HepG2 (cell line): ENCODE data around the gene SLC13A5. TPM values are rescaled to one million over a fixed set of nuclear protein-coding genes. Genes with fewer than 3 reads are reported as not detected.
A peak's percentile ranks its signal among the peaks of the same experiment; 100 is the strongest.

Experiments used
- HNF4G ChIP-seq, 2 experiments: sonication (generic) in 1 of 2; formaldehyde crosslinking in 1 of 2; IDR thresholded peaks; 2 replicates each; pipeline versions ENCODE4 v1.4.0 to v1.6.1; 2011 to 2020; ENCODE audit warnings: borderline replicate concordance in 2 of 2, low read depth in 2 of 2, mild to moderate bottlenecking in 2 of 2, low read length in 1 of 2, missing genetic modification reagents in 1 of 2, moderate library complexity in 1 of 2
- HNRNPLL ChIP-seq: fragments of 200-400 bp; formaldehyde crosslinking; IDR thresholded peaks from 2 replicates; pipeline ENCODE4 v1.6.1; 2017; ENCODE audit warnings: mild to moderate bottlenecking, low read depth, low read length; ENCODE audit not compliant: poor library complexity, severe bottlenecking
- ISX ChIP-seq: sonication (generic); formaldehyde crosslinking; conservative IDR thresholded peaks from 2 replicates; pipeline ENCODE4 v1.5.0; 2020; ENCODE audit warnings: missing genetic modification reagents
- KDM2A ChIP-seq: sonication (generic); formaldehyde crosslinking; IDR thresholded peaks from 2 replicates; pipeline ENCODE4 v1.4.0; 2020; ENCODE audit warnings: low read depth, missing genetic modification reagents, borderline replicate concordance
- MEIS1 ChIP-seq: sonication (generic); formaldehyde crosslinking; IDR thresholded peaks from 2 replicates; pipeline ENCODE4 v1.9.0; 2021; ENCODE audit warnings: mild to moderate bottlenecking, missing genetic modification reagents, moderate library complexity, borderline replicate concordance
- NFE2L2 ChIP-seq: fragments of 150-350 bp; IDR thresholded peaks from 2 replicates; pipeline ENCODE4 v1.6.1; 2014; ENCODE audit warnings: low read length
- NR2F1 ChIP-seq, 2 experiments: fragments of 450-650 bp in 1 of 2; formaldehyde crosslinking in 1 of 2; IDR thresholded peaks; 2 replicates each; pipeline versions ENCODE4 v1.5.0 to v1.6.1; 2016 to 2020; ENCODE audit warnings: mild to moderate bottlenecking in 1 of 2, missing compliant biosample characterization in 1 of 2, missing genetic modification reagents in 1 of 2, moderate library complexity in 1 of 2
- PPARG ChIP-seq: conservative IDR thresholded peaks from 2 replicates; pipeline ENCODE4 v1.6.1; 2016; ENCODE audit warnings: missing biosample characterization, missing genetic modification reagents
- RBAK ChIP-seq: sonication (generic); formaldehyde crosslinking; IDR thresholded peaks from 2 replicates; pipeline ENCODE4 v1.5.1; 2020; ENCODE audit warnings: mild to moderate bottlenecking, missing genetic modification reagents
- TOPORS ChIP-seq: sonication (generic); formaldehyde crosslinking; IDR thresholded peaks from 2 replicates; pipeline ENCODE4 v1.8.0; 2023; ENCODE audit warnings: mild to moderate bottlenecking, missing genetic modification reagents
- ZNF431 ChIP-seq: sonication (generic); formaldehyde crosslinking; IDR thresholded peaks from 2 replicates; pipeline ENCODE4 v1.9.0; 2022; ENCODE audit warnings: missing genetic modification reagents, low read depth, mild to moderate bottlenecking, borderline replicate concordance
- ZNF616 ChIP-seq: sonication (generic); formaldehyde crosslinking; IDR thresholded peaks from 2 replicates; pipeline ENCODE4 v1.5.0; 2020; ENCODE audit warnings: low read depth, mild to moderate bottlenecking, missing genetic modification reagents
- ZNF674 ChIP-seq: sonication (generic); formaldehyde crosslinking; IDR thresholded peaks from 2 replicates; pipeline ENCODE4 v1.5.0; 2020; ENCODE audit warnings: low read depth, mild to moderate bottlenecking, missing genetic modification reagents
- ZNF724P ChIP-seq: sonication (generic); formaldehyde crosslinking; IDR thresholded peaks from 2 replicates; pipeline ENCODE4 v1.8.0; 2022; ENCODE audit warnings: missing genetic modification reagents, borderline replicate concordance
- ZZZ3 ChIP-seq: sonication (generic); formaldehyde crosslinking; IDR thresholded peaks from 2 replicates; pipeline ENCODE4 v1.4.0; 2020; ENCODE audit warnings: missing genetic modification reagents, mild to moderate bottlenecking, borderline replicate concordance
- polyA plus RNA-seq, 8 experiments: library from polyadenylated mRNA; depleted of rRNA in 3 of 8; stranded (reverse) in 7 of 8; unstranded in 1 of 8; fragments of >200 nt; fragmentation: Illumina TruSeq in 4 of 8; extraction: Trizol in 4 of 8; gene quantifications; 2 replicates each; pipeline versions ENCODE4 v1.2.1 to v1.2.3, GENCODE V29; 2011 to 2016; ENCODE audit warnings: low read depth in 4 of 8, missing spikeins in 1 of 8, mixed read lengths in 1 of 8; ENCODE audit not compliant: insufficient read depth in 1 of 8
- total RNA-seq, 5 experiments: library from RNA; depleted of rRNA; stranded (reverse); fragments of >200 nt; fragmentation: Illumina TruSeq; extraction: Trizol; gene quantifications; 2 replicates each; pipeline ENCODE4 v1.2.3, GENCODE V29; 2016; ENCODE audit warnings: low read depth in 1 of 5
- TF ChIP-seq, protein P1 (sequence below): sonication (generic); formaldehyde crosslinking; IDR thresholded peaks from 2 replicates; pipeline ENCODE4 v1.4.0; 2020; ENCODE audit warnings: missing genetic modification reagents, borderline replicate concordance
- TF ChIP-seq, protein P2 (sequence below): sonication (generic); formaldehyde crosslinking; IDR thresholded peaks from 2 replicates; pipeline ENCODE4 v1.5.1; 2020; ENCODE audit warnings: mild to moderate bottlenecking, missing genetic modification reagents, borderline replicate concordance
- TF ChIP-seq, protein P3 (sequence below): sonication (generic); formaldehyde crosslinking; IDR thresholded peaks from 2 replicates; pipeline ENCODE4 v1.8.1; 2022; ENCODE audit warnings: mild to moderate bottlenecking, missing genetic modification reagents
- TF ChIP-seq, protein P4 (sequence below): sonication (generic); formaldehyde crosslinking; IDR thresholded peaks from 2 replicates; pipeline ENCODE4 v1.4.0; 2020; ENCODE audit warnings: missing genetic modification reagents

Gene SLC13A5
- total and polyA plus RNA-seq, 2 of the 13 experiments (the other 11 are each of a cell fraction or from before 2014, with no cell fraction given), result 42.8 to 310 TPM

DNA sequence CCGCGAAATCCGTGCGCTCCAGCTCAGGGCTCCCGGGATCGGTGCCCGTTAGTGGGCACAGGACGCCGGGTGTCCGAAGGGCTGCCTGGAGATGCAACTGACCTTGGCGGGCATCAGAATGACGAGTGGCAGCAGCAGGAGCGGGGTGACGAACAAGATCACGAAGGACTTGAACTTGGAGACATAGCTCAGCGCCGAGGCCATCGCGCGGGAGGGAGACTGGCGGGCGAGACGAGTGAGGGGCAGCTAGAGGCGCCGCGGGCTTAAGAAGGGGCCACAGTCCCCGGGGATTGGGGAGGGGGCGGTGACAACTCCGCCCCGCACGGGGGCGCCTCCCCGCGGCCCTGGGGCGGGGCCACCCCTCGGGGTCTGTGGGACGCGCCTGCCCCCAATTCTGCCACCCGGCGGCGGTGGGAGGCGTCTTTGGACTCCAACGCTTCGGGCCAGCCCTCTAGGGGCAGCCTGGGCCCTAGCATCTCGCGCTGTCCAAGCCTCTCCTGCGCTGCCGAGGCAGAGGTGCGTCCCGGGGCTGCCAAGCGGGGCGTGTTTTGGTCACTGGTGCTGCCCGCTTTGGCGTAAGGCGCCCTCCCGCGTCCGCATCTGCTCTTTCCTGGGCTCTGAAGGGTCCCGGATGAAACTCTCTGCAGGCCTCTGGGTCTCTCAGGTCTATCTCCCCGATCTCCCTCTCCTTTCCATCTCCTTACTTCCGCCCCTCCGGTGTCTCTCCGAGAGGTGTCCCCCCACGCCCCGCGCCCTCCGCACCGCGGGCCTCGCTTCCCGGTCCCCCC lies at the start of gene SLC13A5 (continued):
- TF ChIP-seq KDM2A (CRISPR knock-in tag), result peak; percentile 82; the same call in 1 of the 2 replicates
- TF ChIP-seq MEIS1, result 0 out of 2 replicates have a peak, but pooled peaks have one; percentile 70
- TF ChIP-seq, protein P1, sequence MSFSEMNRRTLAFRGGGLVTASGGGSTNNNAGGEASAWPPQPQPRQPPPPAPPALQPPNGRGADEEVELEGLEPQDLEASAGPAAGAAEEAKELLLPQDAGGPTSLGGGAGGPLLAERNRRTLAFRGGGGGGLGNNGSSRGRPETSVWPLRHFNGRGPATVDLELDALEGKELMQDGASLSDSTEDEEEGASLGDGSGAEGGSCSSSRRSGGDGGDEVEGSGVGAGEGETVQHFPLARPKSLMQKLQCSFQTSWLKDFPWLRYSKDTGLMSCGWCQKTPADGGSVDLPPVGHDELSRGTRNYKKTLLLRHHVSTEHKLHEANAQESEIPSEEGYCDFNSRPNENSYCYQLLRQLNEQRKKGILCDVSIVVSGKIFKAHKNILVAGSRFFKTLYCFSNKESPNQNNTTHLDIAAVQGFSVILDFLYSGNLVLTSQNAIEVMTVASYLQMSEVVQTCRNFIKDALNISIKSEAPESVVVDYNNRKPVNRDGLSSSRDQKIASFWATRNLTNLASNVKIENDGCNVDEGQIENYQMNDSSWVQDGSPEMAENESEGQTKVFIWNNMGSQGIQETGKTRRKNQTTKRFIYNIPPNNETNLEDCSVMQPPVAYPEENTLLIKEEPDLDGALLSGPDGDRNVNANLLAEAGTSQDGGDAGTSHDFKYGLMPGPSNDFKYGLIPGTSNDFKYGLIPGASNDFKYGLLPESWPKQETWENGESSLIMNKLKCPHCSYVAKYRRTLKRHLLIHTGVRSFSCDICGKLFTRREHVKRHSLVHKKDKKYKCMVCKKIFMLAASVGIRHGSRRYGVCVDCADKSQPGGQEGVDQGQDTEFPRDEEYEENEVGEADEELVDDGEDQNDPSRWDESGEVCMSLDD (CRISPR knock-in tag), result 0 out of 2 replicates have a peak, but pooled peaks have one; percentile 53
- peak; percentile 31; the same call in 1 of the 2 replicates for TF ChIP-seq TOPORS (CRISPR knock-in tag)
- no peak; the same call in 1 of the 2 replicates for TF ChIP-seq RBAK (CRISPR knock-in tag)
- no peak for TF ChIP-seq ZNF674 (CRISPR knock-in tag)
- TF ChIP-seq ZNF616, result peak; percentile 48; the same call in 1 of the 2 replicates
- TF ChIP-seq NFE2L2, result no peak
- TF ChIP-seq, protein P2, sequence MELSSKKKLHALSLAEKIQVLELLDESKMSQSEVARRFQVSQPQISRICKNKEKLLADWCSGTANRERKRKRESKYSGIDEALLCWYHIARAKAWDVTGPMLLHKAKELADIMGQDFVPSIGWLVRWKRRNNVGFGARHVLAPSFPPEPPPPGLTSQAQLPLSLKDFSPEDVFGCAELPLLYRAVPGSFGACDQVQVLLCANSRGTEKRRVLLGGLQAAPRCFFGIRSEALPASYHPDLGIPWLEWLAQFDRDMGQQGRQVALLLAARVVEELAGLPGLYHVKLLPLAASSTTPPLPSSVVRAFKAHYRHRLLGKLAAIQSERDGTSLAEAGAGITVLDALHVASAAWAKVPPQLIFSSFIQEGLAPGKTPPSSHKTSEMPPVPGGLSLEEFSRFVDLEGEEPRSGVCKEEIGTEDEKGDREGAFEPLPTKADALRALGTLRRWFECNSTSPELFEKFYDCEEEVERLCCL (CRISPR knock-in tag), result peak; percentile 79; the same call in 1 of the 2 replicates
- TF ChIP-seq NR2F1 (CRISPR knock-in tag; IDR thresholded peaks at IDR 0.05), result no peak
- no peak for TF ChIP-seq PPARG (CRISPR knock-in tag)
- TF ChIP-seq HNF4G (IDR thresholded peaks at IDR 0.05; ENCODE audit: borderline replicate concordance, low read depth, low read length), result peak; percentile 61; the same call in 1 of the 2 replicates
- no peak for TF ChIP-seq HNF4G (CRISPR knock-in tag; IDR thresholded peaks at IDR 0.05; ENCODE audit: borderline replicate concordance, low read depth)
- 0 out of 2 replicates have a peak, but pooled peaks have one; percentile 3 for TF ChIP-seq ISX
- TF ChIP-seq, protein P3, sequence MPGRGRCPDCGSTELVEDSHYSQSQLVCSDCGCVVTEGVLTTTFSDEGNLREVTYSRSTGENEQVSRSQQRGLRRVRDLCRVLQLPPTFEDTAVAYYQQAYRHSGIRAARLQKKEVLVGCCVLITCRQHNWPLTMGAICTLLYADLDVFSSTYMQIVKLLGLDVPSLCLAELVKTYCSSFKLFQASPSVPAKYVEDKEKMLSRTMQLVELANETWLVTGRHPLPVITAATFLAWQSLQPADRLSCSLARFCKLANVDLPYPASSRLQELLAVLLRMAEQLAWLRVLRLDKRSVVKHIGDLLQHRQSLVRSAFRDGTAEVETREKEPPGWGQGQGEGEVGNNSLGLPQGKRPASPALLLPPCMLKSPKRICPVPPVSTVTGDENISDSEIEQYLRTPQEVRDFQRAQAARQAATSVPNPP, result 0 out of 2 replicates have a peak, but pooled peaks have one; percentile 32
- no peak for TF ChIP-seq ZZZ3 (CRISPR knock-in tag)
- peak; percentile 85 for TF ChIP-seq ZNF724P (CRISPR knock-in tag)
- peak; percentile 59 for TF ChIP-seq HNRNPLL
- peak; percentile 59; the same call in 1 of the 2 replicates for TF ChIP-seq ZNF431 (CRISPR knock-in tag)
- TF ChIP-seq, protein P4, sequence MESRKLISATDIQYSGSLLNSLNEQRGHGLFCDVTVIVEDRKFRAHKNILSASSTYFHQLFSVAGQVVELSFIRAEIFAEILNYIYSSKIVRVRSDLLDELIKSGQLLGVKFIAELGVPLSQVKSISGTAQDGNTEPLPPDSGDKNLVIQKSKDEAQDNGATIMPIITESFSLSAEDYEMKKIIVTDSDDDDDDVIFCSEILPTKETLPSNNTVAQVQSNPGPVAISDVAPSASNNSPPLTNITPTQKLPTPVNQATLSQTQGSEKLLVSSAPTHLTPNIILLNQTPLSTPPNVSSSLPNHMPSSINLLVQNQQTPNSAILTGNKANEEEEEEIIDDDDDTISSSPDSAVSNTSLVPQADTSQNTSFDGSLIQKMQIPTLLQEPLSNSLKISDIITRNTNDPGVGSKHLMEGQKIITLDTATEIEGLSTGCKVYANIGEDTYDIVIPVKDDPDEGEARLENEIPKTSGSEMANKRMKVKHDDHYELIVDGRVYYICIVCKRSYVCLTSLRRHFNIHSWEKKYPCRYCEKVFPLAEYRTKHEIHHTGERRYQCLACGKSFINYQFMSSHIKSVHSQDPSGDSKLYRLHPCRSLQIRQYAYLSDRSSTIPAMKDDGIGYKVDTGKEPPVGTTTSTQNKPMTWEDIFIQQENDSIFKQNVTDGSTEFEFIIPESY (CRISPR knock-in tag), result no peak
